ENCODE measurements around the gene MEMO1.

The MEMO1 gene

GRCh38 chr2:31944828-31945571, 65.8 kb downstream of the MEMO1 start:
- Histone ChIP-seq H3K4me3 (ENCODE audit: low read depth in 1 of 5, low read length in 5 of 5) (no peak overlapping the region), H3K36me3 (ENCODE audit: control insufficient read depth in 5 of 5, insufficient read depth in 5 of 5, low read length in 5 of 5) (peaks cover 2 to 11% (median 8%) of the 10 kb centered on the region in 5 donors), H3K27ac (ENCODE audit: low read depth, low read length) (no peak overlapping the region), H3K27me3 (ENCODE audit: control insufficient read depth in 5 of 5, insufficient read depth in 4 of 5, low read length in 5 of 5) (no peaks in the 10 kb centered on the region), H3K9ac (ENCODE audit: low read length in 5 of 5) (no peak overlapping the region), H3K4me1 (ENCODE audit: control insufficient read depth in 5 of 5, insufficient read depth in 5 of 5, low read length in 5 of 5) (no peaks in the 10 kb centered on the region), H3K9me3 (ENCODE audit: control insufficient read depth in 5 of 5, low read length in 5 of 5) (no peaks in the 10 kb centered on the region)

- no peaks in the 10 kb centered on the region for H3K27me3 ChIP-seq (ENCODE audit: control insufficient read depth in 5 of 5, insufficient read depth in 4 of 5, low read length in 5 of 5)
- no peak overlapping the region for H3K4me3 ChIP-seq (ENCODE audit: low read depth in 1 of 5, low read length in 5 of 5)
- H3K4me1 ChIP-seq (ENCODE audit: control insufficient read depth in 5 of 5, insufficient read depth in 5 of 5, low read length in 5 of 5), result no peaks in the 10 kb centered on the region
- H3K9ac ChIP-seq (ENCODE audit: low read length in 5 of 5), result no peak overlapping the region
- H3K36me3 ChIP-seq (ENCODE audit: control insufficient read depth in 5 of 5, insufficient read depth in 5 of 5, low read length in 5 of 5), result peaks cover 0 to 11% (median 8%) of the 10 kb centered on the region in 5 donors
- H3K27ac ChIP-seq (ENCODE audit: low read depth, low read length), result no peak overlapping the region
- no peaks in the 10 kb centered on the region for H3K9me3 ChIP-seq (ENCODE audit: control insufficient read depth in 5 of 5, low read length in 5 of 5)
Observed at GRCh38 chr2:31943636-31944225, 67.1 kb downstream of the MEMO1 start.

DNA sequence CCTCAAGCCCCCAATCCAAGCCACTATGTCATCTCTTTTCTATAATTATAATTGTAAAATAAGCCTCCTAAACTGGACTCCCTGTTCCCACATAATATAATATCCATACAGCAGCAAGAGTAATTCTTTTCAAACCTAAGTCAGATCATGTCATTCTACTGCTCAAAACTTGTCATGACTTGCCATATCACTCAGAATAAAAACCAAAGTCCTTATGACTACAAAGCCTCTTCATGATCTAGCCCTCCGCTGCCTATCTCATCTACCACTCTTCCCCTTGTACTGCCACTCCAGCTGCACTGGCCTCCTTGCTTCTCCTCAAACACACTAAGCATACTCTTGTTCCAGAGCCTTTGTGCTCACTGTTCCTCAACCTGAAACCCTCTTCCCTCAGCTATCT, 69.9 kb downstream of the MEMO1 start:
- H3K36me3 ChIP-seq (ENCODE audit: control insufficient read depth in 5 of 5, insufficient read depth in 5 of 5, low read length in 5 of 5), result peaks cover 0 to 11% (median 8%) of the 10 kb centered on the region in 5 donors
- no peaks in the 10 kb centered on the region for H3K4me1 ChIP-seq (ENCODE audit: control insufficient read depth in 5 of 5, insufficient read depth in 5 of 5, low read length in 5 of 5)
- no peak overlapping the region for H3K27ac ChIP-seq (ENCODE audit: low read depth, low read length)
- H3K4me3 ChIP-seq (ENCODE audit: low read depth in 1 of 5, low read length in 5 of 5), result no peak overlapping the region
- no peak overlapping the region for H3K9ac ChIP-seq (ENCODE audit: low read length in 5 of 5)
- no peaks in the 10 kb centered on the region for H3K27me3 ChIP-seq (ENCODE audit: control insufficient read depth in 5 of 5, insufficient read depth in 4 of 5, low read length in 5 of 5)
- no peaks in the 10 kb centered on the region for H3K9me3 ChIP-seq (ENCODE audit: control insufficient read depth in 5 of 5, low read length in 5 of 5)

DNA sequence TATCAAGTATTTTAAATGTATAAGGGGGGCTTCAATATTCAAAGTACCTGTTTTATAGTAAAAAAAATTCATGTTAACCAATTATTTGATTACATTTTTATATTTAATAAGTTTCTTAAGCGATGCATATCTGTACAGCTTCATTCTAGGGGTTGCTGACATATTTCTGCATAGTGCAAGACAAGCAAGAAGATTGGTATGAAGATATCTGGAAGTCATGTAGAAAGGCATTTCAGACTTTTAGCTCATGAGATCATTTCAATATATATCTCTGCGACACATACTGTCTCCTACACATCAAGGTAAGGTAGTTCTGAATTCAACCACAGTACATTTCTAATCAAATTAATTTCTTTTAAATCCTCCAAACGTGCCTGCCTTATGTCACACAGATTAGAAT, 73.1 kb downstream of the MEMO1 start:
- Histone ChIP-seq H3K9ac (ENCODE audit: low read length in 5 of 5) (no peak overlapping the region), H3K36me3 (ENCODE audit: control insufficient read depth in 5 of 5, insufficient read depth in 5 of 5, low read length in 5 of 5) (peaks cover 0 to 6% (median 5%) of the 10 kb centered on the region in 5 donors), H3K9me3 (ENCODE audit: control insufficient read depth in 5 of 5, low read length in 5 of 5) (no peaks in the 10 kb centered on the region), H3K4me1 (ENCODE audit: control insufficient read depth in 5 of 5, insufficient read depth in 5 of 5, low read length in 5 of 5) (no peaks in the 10 kb centered on the region), H3K27ac (ENCODE audit: low read depth, low read length) (no peak overlapping the region), H3K4me3 (ENCODE audit: low read depth in 1 of 5, low read length in 5 of 5) (no peak overlapping the region), H3K27me3 (ENCODE audit: control insufficient read depth in 5 of 5, insufficient read depth in 4 of 5, low read length in 5 of 5) (no peaks in the 10 kb centered on the region)

- Histone ChIP-seq H3K27ac (ENCODE audit: low read depth, low read length) (no peak overlapping the region), H3K4me1 (ENCODE audit: control insufficient read depth in 5 of 5, insufficient read depth in 5 of 5, low read length in 5 of 5) (no peaks in the 10 kb centered on the region), H3K27me3 (ENCODE audit: control insufficient read depth in 5 of 5, insufficient read depth in 4 of 5, low read length in 5 of 5) (no peaks in the 10 kb centered on the region), H3K9me3 (ENCODE audit: control insufficient read depth in 5 of 5, low read length in 5 of 5) (no peaks in the 10 kb centered on the region), H3K4me3 (ENCODE audit: low read depth in 1 of 5, low read length in 5 of 5) (no peak overlapping the region), H3K9ac (ENCODE audit: low read length in 5 of 5) (no peak overlapping the region), H3K36me3 (ENCODE audit: control insufficient read depth in 5 of 5, insufficient read depth in 5 of 5, low read length in 5 of 5) (peaks cover 0 to 2% (median 0%) of the 10 kb centered on the region in 5 donors)
Observed at GRCh38 chr2:31935370-31935769, 75.4 kb downstream of the MEMO1 start.

DNA sequence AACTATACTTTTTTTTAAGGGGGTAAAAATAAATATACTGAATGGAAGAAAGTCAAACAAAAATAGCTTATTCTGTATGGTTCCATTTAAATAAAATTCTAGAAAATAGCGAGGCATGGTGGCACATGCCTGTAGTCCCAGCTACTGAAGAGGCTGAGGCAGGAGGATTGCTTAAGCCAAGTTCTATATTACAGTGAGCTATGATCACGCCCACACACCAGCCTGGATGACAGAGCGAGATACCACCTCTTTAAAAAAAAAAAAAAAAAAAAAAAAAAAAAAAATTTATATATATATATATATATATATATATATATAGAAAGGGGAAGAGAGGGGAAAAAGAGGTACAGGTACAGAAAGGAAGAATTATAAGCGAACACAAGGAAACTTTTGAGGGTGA, 77.7 kb downstream of the MEMO1 start:
- H3K36me3 ChIP-seq (ENCODE audit: control insufficient read depth in 5 of 5, insufficient read depth in 5 of 5, low read length in 5 of 5), result peaks cover 0 to 2% (median 0%) of the 10 kb centered on the region in 5 donors

DNA sequence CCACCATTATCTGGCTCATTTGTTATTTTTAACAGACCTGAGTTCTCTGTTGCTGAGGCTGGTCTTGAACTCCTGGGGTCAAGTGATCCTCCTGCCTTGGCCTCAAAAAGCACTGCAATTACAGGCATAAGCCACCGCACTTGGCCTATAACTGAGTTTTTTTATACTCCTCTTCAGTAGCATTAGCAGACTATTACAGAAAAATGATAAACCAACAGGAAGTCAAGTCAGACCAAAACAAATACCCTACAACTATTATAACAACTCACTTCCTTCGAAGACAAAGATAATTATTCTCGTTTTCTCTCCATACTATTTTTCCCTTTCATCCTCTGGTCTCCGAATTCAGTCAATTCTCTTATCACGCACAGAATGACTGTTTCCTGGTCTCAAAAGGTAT, 78.2 kb downstream of the MEMO1 start:
- H3K9ac ChIP-seq (ENCODE audit: low read length in 5 of 5), result no peak overlapping the region
- H3K27ac ChIP-seq (ENCODE audit: low read depth, low read length), result no peak overlapping the region
- H3K4me3 ChIP-seq (ENCODE audit: low read depth in 1 of 5, low read length in 5 of 5), result no peak overlapping the region
- H3K27me3 ChIP-seq (ENCODE audit: control insufficient read depth in 5 of 5, insufficient read depth in 4 of 5, low read length in 5 of 5), result no peaks in the 10 kb centered on the region
- H3K9me3 ChIP-seq (ENCODE audit: control insufficient read depth in 5 of 5, low read length in 5 of 5), result no peaks in the 10 kb centered on the region
- H3K36me3 ChIP-seq (ENCODE audit: control insufficient read depth in 5 of 5, insufficient read depth in 5 of 5, low read length in 5 of 5), result peaks cover 0 to 2% (median 0%) of the 10 kb centered on the region in 5 donors
- H3K4me1 ChIP-seq (ENCODE audit: control insufficient read depth in 5 of 5, insufficient read depth in 5 of 5, low read length in 5 of 5), result no peaks in the 10 kb centered on the region

More for the DNA sequence above, 77.7 kb downstream of the MEMO1 start:
- Histone ChIP-seq H3K9ac (ENCODE audit: low read length in 5 of 5) (no peak overlapping the region), H3K27me3 (ENCODE audit: control insufficient read depth in 5 of 5, insufficient read depth in 4 of 5, low read length in 5 of 5) (no peaks in the 10 kb centered on the region), H3K4me1 (ENCODE audit: control insufficient read depth in 5 of 5, insufficient read depth in 5 of 5, low read length in 5 of 5) (no peaks in the 10 kb centered on the region), H3K27ac (ENCODE audit: low read depth, low read length) (no peak overlapping the region), H3K9me3 (ENCODE audit: control insufficient read depth in 5 of 5, low read length in 5 of 5) (no peaks in the 10 kb centered on the region), H3K4me3 (ENCODE audit: low read depth in 1 of 5, low read length in 5 of 5) (no peak overlapping the region)

DNA sequence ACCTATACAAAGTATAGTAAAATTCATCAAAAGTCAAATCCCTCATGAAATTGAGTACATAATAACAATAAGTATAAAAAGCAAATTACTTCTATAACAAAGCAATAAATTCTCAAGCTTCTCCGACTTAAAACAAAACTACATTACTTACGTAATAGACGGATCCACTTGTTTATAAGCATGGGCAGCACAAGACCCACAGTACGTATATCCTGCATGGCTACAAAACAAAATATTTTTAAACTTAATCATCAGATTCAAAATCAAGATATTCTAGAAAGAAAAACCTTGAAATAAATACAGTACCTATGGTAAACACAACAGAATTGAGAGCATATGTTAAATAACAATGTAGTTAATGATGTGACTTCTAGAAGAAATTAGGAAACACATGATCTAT, 78.9 kb downstream of the MEMO1 start:
- Histone ChIP-seq H3K27ac (ENCODE audit: low read depth, low read length) (no peak overlapping the region), H3K9ac (ENCODE audit: low read length in 5 of 5) (no peak overlapping the region), H3K36me3 (ENCODE audit: control insufficient read depth in 5 of 5, insufficient read depth in 5 of 5, low read length in 5 of 5) (peaks cover 0 to 2% (median 0%) of the 10 kb centered on the region in 5 donors), H3K27me3 (ENCODE audit: control insufficient read depth in 5 of 5, insufficient read depth in 4 of 5, low read length in 5 of 5) (no peaks in the 10 kb centered on the region), H3K4me1 (ENCODE audit: control insufficient read depth in 5 of 5, insufficient read depth in 5 of 5, low read length in 5 of 5) (no peaks in the 10 kb centered on the region), H3K4me3 (ENCODE audit: low read depth in 1 of 5, low read length in 5 of 5) (no peak overlapping the region), H3K9me3 (ENCODE audit: control insufficient read depth in 5 of 5, low read length in 5 of 5) (no peaks in the 10 kb centered on the region)

DNA sequence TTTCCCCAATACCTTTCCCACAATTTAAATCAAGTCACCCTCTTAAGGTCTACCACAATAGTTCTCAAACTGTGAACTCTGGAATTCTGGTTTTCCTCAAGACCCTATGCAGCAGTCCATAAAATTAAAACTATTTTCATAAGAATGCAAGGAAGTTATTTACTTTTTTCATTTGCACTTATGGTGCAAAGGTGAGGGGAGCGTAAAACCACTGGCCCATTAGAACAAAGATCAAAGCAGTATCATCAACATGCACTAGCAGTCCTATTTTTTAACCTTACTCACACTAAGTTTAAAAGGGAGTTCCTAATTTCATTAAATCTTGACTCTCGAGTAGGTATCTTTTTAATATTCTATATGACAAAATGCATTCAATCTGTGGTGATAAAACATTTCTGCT, 85.3 kb downstream of the MEMO1 start:
- H3K9ac ChIP-seq (ENCODE audit: low read length in 5 of 5), result no peak overlapping the region
- no peaks in the 10 kb centered on the region for H3K27me3 ChIP-seq (ENCODE audit: control insufficient read depth in 5 of 5, insufficient read depth in 4 of 5, low read length in 5 of 5)
- no peaks in the 10 kb centered on the region for H3K9me3 ChIP-seq (ENCODE audit: control insufficient read depth in 5 of 5, low read length in 5 of 5)
- H3K4me3 ChIP-seq (ENCODE audit: low read depth in 1 of 5, low read length in 5 of 5), result no peak overlapping the region
- H3K4me1 ChIP-seq (ENCODE audit: control insufficient read depth in 5 of 5, insufficient read depth in 5 of 5, low read length in 5 of 5), result no peaks in the 10 kb centered on the region
- H3K27ac ChIP-seq (ENCODE audit: low read depth, low read length), result no peak overlapping the region
- H3K36me3 ChIP-seq (ENCODE audit: control insufficient read depth in 5 of 5, insufficient read depth in 5 of 5, low read length in 5 of 5), result peaks cover 0 to 5% (median 3%) of the 10 kb centered on the region in 5 donors

GRCh38 chr2:31923662-31924061, 87.1 kb downstream of the MEMO1 start:
- Histone ChIP-seq H3K9ac (ENCODE audit: low read length in 5 of 5) (no peak overlapping the region), H3K36me3 (ENCODE audit: control insufficient read depth in 5 of 5, insufficient read depth in 5 of 5, low read length in 5 of 5) (peaks cover 3 to 9% (median 7%) of the 10 kb centered on the region in 5 donors), H3K4me1 (ENCODE audit: control insufficient read depth in 5 of 5, insufficient read depth in 5 of 5, low read length in 5 of 5) (no peaks in the 10 kb centered on the region), H3K4me3 (ENCODE audit: low read depth in 1 of 5, low read length in 5 of 5) (no peak overlapping the region), H3K27me3 (ENCODE audit: control insufficient read depth in 5 of 5, insufficient read depth in 4 of 5, low read length in 5 of 5) (no peaks in the 10 kb centered on the region), H3K27ac (ENCODE audit: low read depth, low read length) (no peak overlapping the region), H3K9me3 (ENCODE audit: control insufficient read depth in 5 of 5, low read length in 5 of 5) (no peaks in the 10 kb centered on the region)
